SK-N-SH treated with all-trans-retinoic acid at 6 μM for 48 hours (cell line): ENCODE data around the gene ISY1.

ENCODE experiments used
- ZFP3 ChIP-seq: fragments of 250-450 bp; sonication (Bioruptor Pico); IDR thresholded peaks from 2 replicates; pipeline ENCODE4 v1.5.0; 2020; ENCODE audit warnings: mild to moderate bottlenecking, moderate library complexity
- ZNF565 ChIP-seq: fragments of 450-650 bp; formaldehyde crosslinking; conservative IDR thresholded peaks from 2 replicates; pipeline ENCODE4 v1.5.0; 2020; ENCODE audit warnings: low read depth, mild to moderate bottlenecking, moderate library complexity

DNA sequence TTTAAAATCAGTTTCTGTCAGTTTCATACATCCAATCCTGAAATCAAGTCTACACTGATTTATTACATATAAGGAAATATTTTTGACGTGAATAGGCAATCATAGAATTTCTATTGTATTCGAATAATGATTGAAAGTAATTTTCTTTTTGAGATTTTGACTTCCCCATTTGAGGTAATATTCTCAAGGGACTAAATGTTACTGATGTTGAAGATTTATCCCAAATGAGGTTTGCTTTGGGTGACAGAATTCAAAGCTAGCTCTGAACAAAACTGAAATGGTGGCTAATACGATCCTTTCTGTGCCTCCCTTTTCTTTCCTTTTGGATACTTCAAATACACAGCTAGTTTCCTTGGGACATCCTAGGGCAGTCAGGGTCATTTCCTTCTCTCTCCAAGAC lies 35.7 kb upstream of the ISY1 start:
- no peak for TF ChIP-seq ZFP3 (CRISPR knock-in tag)
- TF ChIP-seq ZNF565 (CRISPR knock-in tag): no peak
